Mucosa of descending colon (tissue), 3 donors: Measurements from ENCODE around the gene ETNK2. TPM values are rescaled to one million over a fixed set of nuclear protein-coding genes. Genes with fewer than 3 reads are reported as not detected.

Source experiments
- ATAC-seq: fragments of 200-7000 bp; cut with Tn5 transposase; one replicate; pipeline ENCODE4 v1.9.1; 2020; ENCODE audit warnings: mild to moderate bottlenecking, moderate library complexity
- DNase-seq, 3 donors: peaks; one replicate each; pipeline ENCODE4 v3.0.0-alpha.2; 2020
- H3K36me3 ChIP-seq: fragments of 200-600 bp; one replicate; pipeline ENCODE4 v1.8.0; 2021; ENCODE audit warnings: low read depth, mild to moderate bottlenecking
- H3K4me1 ChIP-seq: fragments of 200-600 bp; one replicate; pipeline ENCODE4 v1.8.0; 2021; ENCODE audit warnings: low read depth, mild to moderate bottlenecking
- H3K4me3 ChIP-seq: fragments of 200-600 bp; one replicate; pipeline ENCODE4 v1.8.0; 2021; ENCODE audit warnings: mild to moderate bottlenecking
- H3K9me3 ChIP-seq: fragments of 200-600 bp; one replicate; pipeline ENCODE4 v1.8.0; 2021; ENCODE audit warnings: mild to moderate bottlenecking
- CTCF ChIP-seq: fragments of 200-600 bp; IDR thresholded peaks from one replicate; pipeline ENCODE4 v1.8.0; 2022; ENCODE audit warnings: antibody characterized with exemption, mild to moderate bottlenecking
- intact Hi-C, 2 donors: fragments of 100-400 bp; cut with DNase I in 1 of 2; cut with micrococcal nuclease in 1 of 2; formaldehyde crosslinking; loops; one replicate each; pipeline versions ENCODE4 v1.11.0 to v1.11.1; 2022; cut with DNase I, micrococcal nuclease
- total RNA-seq, 3 donors: library from RNA; stranded (reverse); fragmentation: NEBNext Ultra II Directional in 2 of 3; extraction: Animal tissue kit (Norgen Biotek cat#: 25700) in 2 of 3; gene quantifications; one replicate each; pipeline versions ENCODE4 v1.2.1 to v1.2.4, GENCODE V29; 2021 to 2023
- donor health status: DM: no; HTN: no; CAD: no; lungs with moderate emphysema.
- donor health status: DM: no; HTN: no; CAD: no.
- donor health status: DM: no; HTN: yes; CAD: no.

Gene ETNK2
- total RNA-seq, 3 donors from 2014 or later = 0.20 to 6.8 (median 2.1) TPM

DNA sequence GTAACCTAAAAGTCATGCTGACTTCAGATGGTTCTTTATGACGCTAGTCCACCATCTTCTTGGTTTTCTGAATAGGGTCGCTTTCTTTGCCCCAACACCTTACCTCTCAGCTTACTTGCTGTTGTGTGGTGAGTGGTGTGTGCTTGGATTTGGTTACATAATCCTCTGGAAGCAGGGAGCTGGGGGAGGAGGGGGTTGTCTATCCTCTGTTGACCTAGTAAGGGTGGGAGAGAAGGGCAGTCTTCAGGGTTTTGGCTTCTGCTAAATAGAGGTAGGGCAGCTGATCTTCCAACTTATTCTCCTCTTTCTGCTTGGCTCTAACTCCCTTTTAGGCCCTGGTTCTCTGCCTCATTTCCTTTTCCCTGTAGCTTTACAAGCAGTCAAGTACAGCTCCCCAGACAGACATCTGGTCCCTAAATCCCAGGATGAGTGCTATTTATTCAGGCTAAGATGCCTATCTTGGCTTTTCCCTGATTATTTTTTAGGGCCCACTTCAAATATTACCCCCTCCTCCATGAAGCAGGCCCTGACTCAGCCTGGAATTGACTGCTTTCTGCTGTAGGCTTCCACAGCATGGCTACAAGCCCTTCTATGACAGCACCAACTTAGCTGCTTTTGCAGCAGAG, 20.7 kb upstream of the ETNK2 start:
- DNase-seq = no peak
- no peaks in the 10 kb centered on the region for H3K4me1 ChIP-seq
- no peak for ATAC-seq

DNA sequence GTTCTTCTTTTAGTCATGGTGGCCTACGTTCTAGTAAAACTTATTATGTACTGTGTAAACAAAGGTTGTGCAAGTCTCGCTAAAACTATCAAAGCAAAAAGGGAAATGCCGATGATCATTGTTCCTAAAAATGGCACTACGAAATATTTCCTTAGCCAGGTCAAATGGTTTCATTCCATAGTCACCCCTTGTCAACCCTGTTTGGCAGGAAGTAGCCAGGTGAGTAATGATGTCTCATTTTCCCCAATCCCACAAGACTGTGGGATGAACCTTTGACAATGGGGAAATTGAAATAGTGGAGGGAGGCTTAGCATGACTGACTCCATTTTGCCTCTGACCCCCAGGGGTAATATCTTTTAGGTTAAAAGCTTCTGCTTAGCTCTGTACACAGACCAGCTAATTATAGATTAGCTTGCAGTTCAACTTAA, 19.9 kb upstream of the ETNK2 start:
- H3K4me3 ChIP-seq = no peak overlapping the region
- ATAC-seq (no peak), DNase-seq (no peak)
- no peaks in the 10 kb centered on the region for H3K4me1 ChIP-seq
- intact Hi-C loops = no loop called here
- no peak for TF ChIP-seq CTCF
- H3K9me3 ChIP-seq = peaks cover 6% of the 10 kb centered on the region
- no peaks in the 10 kb centered on the region for H3K36me3 ChIP-seq

More for the DNA sequence above, 20.7 kb upstream of the ETNK2 start:
- Histone ChIP-seq H3K9me3 (peaks cover 6% of the 10 kb centered on the region), H3K36me3 (no peaks in the 10 kb centered on the region), H3K4me3 (no peak overlapping the region)
- TF ChIP-seq CTCF = no peak
- intact Hi-C loops = no loop called here

- TF ChIP-seq CTCF = no peak
- DNase-seq (no peak), ATAC-seq (no peak)
- Histone ChIP-seq H3K4me1 (no peaks in the 10 kb centered on the region), H3K9me3 (peaks cover 6% of the 10 kb centered on the region), H3K36me3 (no peaks in the 10 kb centered on the region), H3K4me3 (no peak overlapping the region)
- intact Hi-C loops = no loop called here
Measured at GRCh38 chr1:204170494-204171155, 18.8 kb upstream of the ETNK2 start.

- intact Hi-C loops = no loop called here
- ATAC-seq = no peak
Measured at GRCh38 chr1:204169858-204170257, 18.0 kb upstream of the ETNK2 start.

DNA sequence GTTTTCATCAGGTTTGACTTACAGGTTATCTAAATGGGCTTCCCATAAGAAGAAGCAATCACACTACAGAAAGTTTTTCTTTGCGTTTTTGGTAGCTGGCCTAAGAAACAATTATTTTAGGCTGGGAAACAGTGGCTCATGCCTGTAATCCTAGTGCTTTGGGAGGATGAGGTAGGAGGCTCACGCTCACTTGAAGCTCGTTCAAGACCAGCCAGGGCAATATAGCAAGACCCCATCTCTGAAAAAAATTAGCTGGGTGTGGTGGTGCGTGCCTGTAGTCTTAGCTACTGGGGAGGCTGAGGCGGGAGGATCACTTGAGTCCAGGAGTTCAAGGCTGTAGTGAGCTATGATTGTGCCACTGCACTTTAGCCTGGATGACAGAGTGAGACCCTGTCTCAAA, 15.9 kb upstream of the ETNK2 start:
- DNase-seq (no peak), ATAC-seq (no peak)
- TF ChIP-seq CTCF = no peak
- intact Hi-C loops = no loop called here
- no peaks in the 10 kb centered on the region for H3K4me1 ChIP-seq
- H3K36me3 ChIP-seq = no peaks in the 10 kb centered on the region
- no peak overlapping the region for H3K4me3 ChIP-seq
- H3K9me3 ChIP-seq = peaks cover 6% of the 10 kb centered on the region

More at GRCh38 chr1:204169858-204170257, 18.0 kb upstream of the ETNK2 start:
- Histone ChIP-seq H3K4me1 (no peaks in the 10 kb centered on the region), H3K4me3 (no peak overlapping the region), H3K36me3 (no peaks in the 10 kb centered on the region), H3K9me3 (peaks cover 6% of the 10 kb centered on the region)
- no peak for DNase-seq
- no peak for TF ChIP-seq CTCF
